Activated naive CD8-positive, alpha-beta T cell (primary cell): ENCODE measurements around the gene NUAK2.

Source experiments
- H3K27ac Mint-ChIP-seq: one replicate; pipeline ENCODE4 v1.8.0; 2021; ENCODE audit warnings: mixed read lengths
- H3K27me3 Mint-ChIP-seq: one replicate; pipeline ENCODE4 v1.8.0; 2021; ENCODE audit warnings: mixed read lengths
- H3K36me3 Mint-ChIP-seq: one replicate; pipeline ENCODE4 v1.8.0; 2021; ENCODE audit warnings: mixed read lengths
- H3K4me1 Mint-ChIP-seq: one replicate; pipeline ENCODE4 v1.8.0; 2021; ENCODE audit warnings: low read depth, mixed read lengths
- H3K4me3 Mint-ChIP-seq: one replicate; pipeline ENCODE4 v1.8.0; 2021; ENCODE audit warnings: mild to moderate bottlenecking, mixed read lengths
- H3K9me3 Mint-ChIP-seq: one replicate; pipeline ENCODE4 v1.8.0; 2021; ENCODE audit warnings: low read depth, mixed read lengths

The NUAK2 gene

DNA sequence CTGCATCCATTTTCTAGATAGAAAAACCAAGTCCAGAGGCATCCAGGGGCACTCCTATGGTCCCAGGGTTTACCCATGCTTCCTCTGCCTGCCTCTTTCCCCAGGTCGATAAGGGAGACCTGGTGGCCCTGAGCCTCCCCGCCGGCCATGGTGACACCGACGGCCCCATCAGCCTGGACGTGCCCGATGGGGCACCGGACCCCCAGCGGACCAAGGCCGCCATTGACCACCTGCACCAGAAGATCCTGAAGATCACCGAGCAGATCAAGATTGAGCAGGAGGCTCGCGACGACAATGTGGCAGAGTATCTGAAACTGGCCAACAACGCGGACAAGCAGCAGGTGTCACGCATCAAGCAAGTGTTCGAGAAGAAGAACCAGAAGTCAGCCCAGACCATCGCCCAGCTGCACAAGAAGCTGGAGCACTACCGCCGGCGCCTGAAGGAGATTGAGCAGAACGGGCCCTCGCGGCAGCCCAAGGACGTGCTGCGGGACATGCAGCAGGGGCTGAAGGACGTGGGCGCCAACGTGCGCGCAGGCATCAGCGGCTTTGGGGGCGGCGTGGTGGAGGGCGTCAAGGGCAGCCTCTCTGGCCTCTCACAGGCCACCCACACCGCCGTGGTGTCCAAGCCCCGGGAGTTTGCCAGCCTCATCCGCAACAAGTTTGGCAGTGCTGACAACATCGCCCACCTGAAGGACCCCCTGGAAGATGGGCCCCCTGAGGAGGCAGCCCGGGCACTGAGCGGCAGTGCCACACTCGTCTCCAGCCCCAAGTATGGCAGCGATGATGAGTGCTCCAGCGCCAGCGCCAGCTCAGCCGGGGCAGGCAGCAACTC lies 52.5 kb downstream of the NUAK2 start:
- H3K27ac Mint-ChIP-seq, result no peak overlapping the region
- H3K9me3 Mint-ChIP-seq, result no peaks in the 10 kb centered on the region
- no peaks in the 10 kb centered on the region for H3K36me3 Mint-ChIP-seq
- H3K4me1 Mint-ChIP-seq, result peaks cover 7% of the 10 kb centered on the region
- no peak overlapping the region for H3K4me3 Mint-ChIP-seq
- no peaks in the 10 kb centered on the region for H3K27me3 Mint-ChIP-seq

GRCh38 chr1:205267306-205267902 lies 54.1 kb downstream of the NUAK2 start:
- Mint-ChIP-seq H3K9me3 (no peaks in the 10 kb centered on the region), H3K27ac (no peak overlapping the region), H3K27me3 (no peaks in the 10 kb centered on the region), H3K4me3 (no peak overlapping the region), H3K4me1 (peaks cover 8% of the 10 kb centered on the region), H3K36me3 (no peaks in the 10 kb centered on the region)

DNA sequence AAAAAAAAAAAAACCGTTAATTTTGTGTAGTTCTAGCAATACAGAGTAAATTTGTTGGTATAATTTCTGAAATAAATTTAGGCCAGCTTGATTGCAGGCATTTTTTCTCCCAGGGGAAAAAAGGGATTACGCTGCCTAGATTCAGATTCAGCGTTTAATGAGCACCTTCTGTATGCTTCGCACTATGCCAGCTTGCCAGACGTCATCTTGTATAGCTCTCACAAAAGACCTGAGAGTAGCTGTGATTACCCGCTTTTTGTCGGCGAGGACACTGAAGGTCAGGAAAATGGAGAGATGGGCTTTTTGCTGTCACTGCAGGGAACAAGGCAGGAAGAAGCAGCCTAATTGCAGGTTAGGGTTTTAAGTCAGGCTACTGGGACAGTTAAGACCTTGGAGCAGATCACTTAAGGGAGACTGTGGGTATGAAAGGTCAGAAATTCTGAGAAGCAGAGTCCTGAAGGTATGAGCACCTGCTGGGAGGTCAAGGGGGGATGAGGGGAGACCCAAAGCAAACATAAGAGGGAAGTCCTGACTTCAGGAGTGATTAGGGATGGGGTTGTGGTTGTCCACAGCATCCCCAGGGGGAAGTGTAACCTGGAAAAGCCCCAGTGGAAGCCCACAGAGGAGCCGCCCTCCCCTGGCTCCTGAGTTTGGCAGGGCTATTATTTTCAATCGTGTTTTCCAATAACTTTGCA lies 54.8 kb downstream of the NUAK2 start:
- peaks cover 11% of the 10 kb centered on the region for H3K4me1 Mint-ChIP-seq
- H3K27ac Mint-ChIP-seq, result no peak overlapping the region
- no peak overlapping the region for H3K4me3 Mint-ChIP-seq
- H3K36me3 Mint-ChIP-seq, result no peaks in the 10 kb centered on the region
- H3K9me3 Mint-ChIP-seq, result no peaks in the 10 kb centered on the region
- H3K27me3 Mint-ChIP-seq, result no peaks in the 10 kb centered on the region

DNA sequence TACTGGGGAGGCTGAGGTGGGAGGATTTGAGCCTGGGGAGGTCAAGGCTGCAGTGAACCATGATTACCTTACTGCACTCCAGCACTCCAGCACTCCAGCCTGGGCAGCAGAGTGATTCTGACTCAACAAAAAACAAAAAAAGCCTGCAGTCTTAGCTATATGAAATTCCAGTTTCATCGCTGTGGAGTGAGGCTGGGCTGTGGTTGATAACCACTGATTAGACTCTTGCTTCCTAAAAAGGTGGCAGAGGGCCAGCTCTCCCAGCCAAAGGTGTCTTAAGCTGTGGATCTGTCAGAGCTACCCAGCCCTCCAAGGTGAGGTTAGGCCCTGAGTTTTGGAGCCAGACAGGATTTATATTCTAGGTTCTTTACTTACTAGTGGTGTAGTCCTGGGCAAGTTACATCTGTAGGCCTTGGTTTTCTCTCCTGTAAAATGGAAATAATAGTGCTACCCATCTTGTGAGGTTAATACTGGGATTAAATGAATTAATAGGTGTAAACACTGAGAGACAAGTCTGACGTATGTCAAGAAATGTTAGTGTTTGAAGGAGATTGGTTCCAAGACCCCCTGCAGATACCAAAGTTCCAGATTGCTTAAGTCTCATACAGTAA lies 57.9 kb downstream of the NUAK2 start:
- H3K9me3 Mint-ChIP-seq, result no peaks in the 10 kb centered on the region

DNA sequence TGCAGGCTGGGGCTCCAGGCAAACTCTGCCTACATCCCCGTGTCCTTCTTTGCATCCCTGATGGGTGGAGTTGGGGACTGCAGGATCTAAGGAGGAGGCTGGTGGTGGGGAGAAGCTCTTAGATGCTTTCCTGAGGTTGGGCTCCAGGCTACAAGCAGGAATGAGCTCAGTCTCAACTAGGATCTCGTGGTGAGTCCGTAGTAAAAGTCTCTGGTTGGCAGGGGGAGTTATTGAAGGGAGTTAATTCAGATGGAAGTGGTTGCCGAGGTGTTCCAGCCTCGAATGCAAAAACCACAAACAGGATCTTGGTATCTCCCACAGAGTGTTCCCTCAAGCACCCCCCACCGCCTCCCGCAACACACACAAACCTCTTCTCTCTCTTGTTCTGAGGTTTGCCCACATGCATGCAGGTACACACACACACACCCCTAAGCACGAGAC lies 58.8 kb downstream of the NUAK2 start:
- Mint-ChIP-seq H3K27me3 (no peaks in the 10 kb centered on the region), H3K4me3 (no peak overlapping the region), H3K4me1 (peaks cover 14% of the 10 kb centered on the region), H3K27ac (no peak overlapping the region), H3K36me3 (no peaks in the 10 kb centered on the region), H3K9me3 (no peaks in the 10 kb centered on the region)

More for the DNA sequence above, 57.9 kb downstream of the NUAK2 start:
- no peak overlapping the region for H3K27ac Mint-ChIP-seq
- H3K4me3 Mint-ChIP-seq, result no peak overlapping the region
- H3K4me1 Mint-ChIP-seq, result peaks cover 14% of the 10 kb centered on the region
- H3K36me3 Mint-ChIP-seq, result no peaks in the 10 kb centered on the region
- H3K27me3 Mint-ChIP-seq, result no peaks in the 10 kb centered on the region

GRCh38 chr1:205261946-205262691 lies 59.4 kb downstream of the NUAK2 start:
- Mint-ChIP-seq H3K9me3 (no peaks in the 10 kb centered on the region), H3K4me1 (peaks cover 14% of the 10 kb centered on the region), H3K27ac (no peak overlapping the region), H3K36me3 (no peaks in the 10 kb centered on the region), H3K27me3 (no peaks in the 10 kb centered on the region), H3K4me3 (no peak overlapping the region)

DNA sequence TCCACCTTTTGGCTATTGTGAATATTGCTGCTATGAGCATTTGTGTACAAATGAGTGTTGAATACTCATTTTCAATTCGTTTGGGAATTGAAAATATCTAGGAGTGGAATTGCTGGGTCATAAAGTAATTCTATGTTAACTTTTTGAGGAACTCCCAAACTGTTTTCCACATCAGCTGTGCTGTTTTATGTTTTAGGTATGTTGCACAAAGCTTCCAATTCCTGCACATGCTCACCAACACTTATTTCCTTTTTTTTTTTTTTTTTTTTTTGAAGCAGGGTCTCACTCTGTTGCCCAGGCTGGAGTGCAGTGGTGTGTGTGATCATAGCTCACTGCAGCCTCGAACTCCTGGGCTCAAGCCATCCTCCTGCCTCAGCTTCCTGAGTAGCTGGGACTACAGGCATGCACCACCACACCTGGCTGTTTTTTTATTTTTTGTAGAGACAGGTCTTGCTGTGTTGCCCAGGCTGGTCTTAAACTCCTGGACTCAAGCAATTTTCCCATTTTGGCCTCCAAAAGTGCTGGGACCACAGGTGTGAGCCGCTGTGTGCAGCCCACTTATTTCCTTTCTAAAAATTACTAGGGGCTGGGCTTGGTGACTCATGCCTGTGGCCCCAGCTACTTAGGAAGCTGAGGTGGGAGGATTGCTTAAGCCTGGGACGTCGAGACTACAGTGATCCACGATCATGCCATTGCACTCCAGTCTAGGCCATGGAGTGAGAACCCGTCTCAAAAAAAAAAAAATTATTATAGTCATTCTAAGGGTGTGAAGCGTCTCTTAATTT lies 60.4 kb downstream of the NUAK2 start:
- Mint-ChIP-seq H3K4me1 (peaks cover 14% of the 10 kb centered on the region), H3K27ac (no peak overlapping the region), H3K27me3 (no peaks in the 10 kb centered on the region), H3K36me3 (no peaks in the 10 kb centered on the region), H3K4me3 (no peak overlapping the region), H3K9me3 (no peaks in the 10 kb centered on the region)

GRCh38 chr1:205259998-205260397 lies 61.5 kb downstream of the NUAK2 start:
- H3K4me3 Mint-ChIP-seq, result no peak overlapping the region
- H3K36me3 Mint-ChIP-seq, result no peaks in the 10 kb centered on the region
- no peaks in the 10 kb centered on the region for H3K9me3 Mint-ChIP-seq
- peaks cover 15% of the 10 kb centered on the region for H3K4me1 Mint-ChIP-seq
- H3K27me3 Mint-ChIP-seq, result no peaks in the 10 kb centered on the region
- H3K27ac Mint-ChIP-seq, result no peak overlapping the region

GRCh38 chr1:205259324-205259832 lies 62.2 kb downstream of the NUAK2 start:
- Mint-ChIP-seq H3K27me3 (no peaks in the 10 kb centered on the region), H3K4me3 (no peak overlapping the region), H3K27ac (no peak overlapping the region), H3K36me3 (no peaks in the 10 kb centered on the region), H3K9me3 (no peaks in the 10 kb centered on the region), H3K4me1 (peaks cover 15% of the 10 kb centered on the region)

- no peaks in the 10 kb centered on the region for H3K36me3 Mint-ChIP-seq
Observed at GRCh38 chr1:205258719-205259118, 62.8 kb downstream of the NUAK2 start.

DNA sequence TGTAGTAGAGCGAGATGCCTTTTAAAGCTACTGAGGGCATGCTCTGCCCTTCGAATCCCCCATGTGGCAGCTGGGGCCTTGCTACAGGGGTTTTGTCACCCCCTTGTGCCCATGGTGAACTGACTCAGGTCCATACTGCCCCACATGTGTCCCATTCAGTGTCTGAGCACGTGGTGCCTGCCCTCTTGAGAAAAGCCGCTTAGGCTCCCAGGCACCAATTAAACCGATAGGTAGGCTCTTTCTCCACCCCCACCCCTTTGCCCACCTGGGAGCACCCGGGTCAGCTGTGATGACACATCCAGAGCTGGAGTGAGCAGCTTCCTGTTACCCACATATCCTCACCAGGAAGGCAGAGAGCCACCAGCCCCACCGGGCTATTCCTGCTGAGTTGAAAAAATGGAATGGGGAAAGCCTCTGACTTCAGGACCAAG lies 63.3 kb downstream of the NUAK2 start:
- Mint-ChIP-seq H3K9me3 (no peaks in the 10 kb centered on the region), H3K36me3 (no peaks in the 10 kb centered on the region), H3K27ac (no peak overlapping the region), H3K4me1 (peaks cover 15% of the 10 kb centered on the region), H3K27me3 (no peaks in the 10 kb centered on the region), H3K4me3 (no peak overlapping the region)

More at GRCh38 chr1:205258719-205259118, 62.8 kb downstream of the NUAK2 start:
- Mint-ChIP-seq H3K4me1 (peaks cover 15% of the 10 kb centered on the region), H3K27me3 (no peaks in the 10 kb centered on the region), H3K27ac (no peak overlapping the region), H3K9me3 (no peaks in the 10 kb centered on the region), H3K4me3 (no peak overlapping the region)

- H3K27me3 Mint-ChIP-seq, result no peaks in the 10 kb centered on the region
- no peak overlapping the region for H3K27ac Mint-ChIP-seq
- no peaks in the 10 kb centered on the region for H3K9me3 Mint-ChIP-seq
- no peak overlapping the region for H3K4me3 Mint-ChIP-seq
- no peaks in the 10 kb centered on the region for H3K36me3 Mint-ChIP-seq
- H3K4me1 Mint-ChIP-seq, result peaks cover 11% of the 10 kb centered on the region
Observed at GRCh38 chr1:205257735-205258134, 63.8 kb downstream of the NUAK2 start.

DNA sequence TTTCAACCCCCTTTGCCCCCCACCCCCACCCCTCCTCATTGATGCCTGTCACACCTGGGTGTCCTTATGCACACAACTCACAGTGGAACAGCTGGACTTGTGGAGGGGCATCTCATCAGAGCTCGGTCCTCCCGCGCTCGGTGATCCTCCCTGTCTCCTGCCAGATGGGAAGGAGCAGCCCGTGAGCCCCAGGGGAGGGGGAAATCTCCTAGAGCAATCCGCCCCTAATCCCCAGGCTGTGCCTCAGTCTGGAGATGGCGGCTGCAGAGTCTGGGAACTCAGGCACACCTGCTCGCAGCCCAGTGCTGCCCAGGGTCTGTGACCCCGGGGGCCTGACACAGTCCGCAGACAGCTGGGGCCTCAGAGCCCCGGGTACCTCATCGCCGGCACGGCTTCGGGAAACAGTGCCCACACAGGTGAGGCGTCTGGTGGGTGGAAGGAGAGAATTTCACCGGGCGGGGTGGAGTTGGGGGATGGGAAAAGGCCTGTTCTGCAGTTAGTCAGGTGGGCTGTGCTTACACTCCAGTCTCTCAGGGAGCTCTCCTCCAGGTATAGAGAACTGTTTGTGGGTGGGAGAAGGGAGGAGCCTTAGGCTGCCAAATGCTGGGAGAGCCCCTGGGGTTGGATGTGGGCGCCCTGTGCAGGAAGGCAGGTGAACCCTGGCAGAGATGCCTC lies 64.5 kb downstream of the NUAK2 start:
- Mint-ChIP-seq H3K27me3 (no peaks in the 10 kb centered on the region), H3K4me3 (no peak overlapping the region), H3K27ac (no peak overlapping the region), H3K4me1 (peaks cover 7% of the 10 kb centered on the region), H3K9me3 (no peaks in the 10 kb centered on the region), H3K36me3 (no peaks in the 10 kb centered on the region)
